ENCODE results near the gene C4BPA.

Gene C4BPA

DNA sequence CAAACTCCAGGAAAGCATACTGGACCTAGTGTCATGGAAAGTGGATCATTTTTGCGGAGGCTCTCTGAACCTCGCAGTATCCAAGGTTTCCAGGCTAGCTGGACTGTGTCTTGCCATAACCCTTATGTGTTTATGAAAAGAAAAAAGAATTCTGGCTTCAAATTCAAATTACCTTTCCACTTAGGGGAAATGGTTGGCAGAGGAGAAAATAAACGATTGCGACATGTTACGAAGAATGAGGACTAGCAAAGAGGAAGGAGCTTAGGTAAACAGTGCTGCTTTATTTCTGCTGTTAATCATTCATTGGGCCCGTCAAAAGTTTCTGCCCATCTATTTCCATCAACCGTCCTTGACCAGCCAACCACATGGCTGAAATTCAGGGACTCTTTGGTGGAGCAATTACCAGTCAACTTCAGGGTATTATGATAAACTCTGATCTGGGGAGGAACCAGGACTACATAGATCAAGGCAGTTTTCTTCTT lies at the start of gene C4BPA:
Gene C4BPA (plus strand): TSS at position 342 of the 482 bp plus-strand sequence. CDS start 8,793 bp downstream, outside the sequence.
- no peak for TF ChIP-seq ZFX (IDR thresholded peaks at IDR 0.05; ENCODE audit: borderline replicate concordance)
- TF ChIP-seq, protein P1, sequence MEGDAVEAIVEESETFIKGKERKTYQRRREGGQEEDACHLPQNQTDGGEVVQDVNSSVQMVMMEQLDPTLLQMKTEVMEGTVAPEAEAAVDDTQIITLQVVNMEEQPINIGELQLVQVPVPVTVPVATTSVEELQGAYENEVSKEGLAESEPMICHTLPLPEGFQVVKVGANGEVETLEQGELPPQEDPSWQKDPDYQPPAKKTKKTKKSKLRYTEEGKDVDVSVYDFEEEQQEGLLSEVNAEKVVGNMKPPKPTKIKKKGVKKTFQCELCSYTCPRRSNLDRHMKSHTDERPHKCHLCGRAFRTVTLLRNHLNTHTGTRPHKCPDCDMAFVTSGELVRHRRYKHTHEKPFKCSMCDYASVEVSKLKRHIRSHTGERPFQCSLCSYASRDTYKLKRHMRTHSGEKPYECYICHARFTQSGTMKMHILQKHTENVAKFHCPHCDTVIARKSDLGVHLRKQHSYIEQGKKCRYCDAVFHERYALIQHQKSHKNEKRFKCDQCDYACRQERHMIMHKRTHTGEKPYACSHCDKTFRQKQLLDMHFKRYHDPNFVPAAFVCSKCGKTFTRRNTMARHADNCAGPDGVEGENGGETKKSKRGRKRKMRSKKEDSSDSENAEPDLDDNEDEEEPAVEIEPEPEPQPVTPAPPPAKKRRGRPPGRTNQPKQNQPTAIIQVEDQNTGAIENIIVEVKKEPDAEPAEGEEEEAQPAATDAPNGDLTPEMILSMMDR (IDR thresholded peaks at IDR 0.05): no peak
- no peak within 1 kb of the TSS for H3K27ac ChIP-seq

DNA sequence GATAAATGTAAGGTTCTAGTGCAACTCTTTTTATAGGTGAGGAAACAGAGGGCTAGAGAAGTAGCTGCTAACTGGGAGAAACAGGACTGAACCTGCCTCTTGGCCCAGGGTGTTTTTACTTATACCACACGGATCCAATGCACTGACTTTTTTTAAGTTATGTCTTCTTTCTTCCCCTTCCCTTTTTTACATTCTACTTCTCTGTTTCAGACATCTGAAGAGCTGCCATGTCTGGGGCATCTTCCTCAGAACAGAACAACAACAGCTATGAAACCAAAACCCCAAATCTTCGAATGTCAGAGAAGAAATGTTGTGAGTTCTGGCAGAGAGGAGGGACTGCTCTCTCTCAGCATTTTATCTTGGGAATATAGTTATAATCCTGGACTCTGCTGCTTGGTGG lies 49.5 kb upstream of the C4BPA start:
- H3K27ac ChIP-seq: no peak overlapping the region
- TF ChIP-seq ZFX (IDR thresholded peaks at IDR 0.05; ENCODE audit: borderline replicate concordance): no peak
- TF ChIP-seq, protein P1 (IDR thresholded peaks at IDR 0.05): no peak

DNA sequence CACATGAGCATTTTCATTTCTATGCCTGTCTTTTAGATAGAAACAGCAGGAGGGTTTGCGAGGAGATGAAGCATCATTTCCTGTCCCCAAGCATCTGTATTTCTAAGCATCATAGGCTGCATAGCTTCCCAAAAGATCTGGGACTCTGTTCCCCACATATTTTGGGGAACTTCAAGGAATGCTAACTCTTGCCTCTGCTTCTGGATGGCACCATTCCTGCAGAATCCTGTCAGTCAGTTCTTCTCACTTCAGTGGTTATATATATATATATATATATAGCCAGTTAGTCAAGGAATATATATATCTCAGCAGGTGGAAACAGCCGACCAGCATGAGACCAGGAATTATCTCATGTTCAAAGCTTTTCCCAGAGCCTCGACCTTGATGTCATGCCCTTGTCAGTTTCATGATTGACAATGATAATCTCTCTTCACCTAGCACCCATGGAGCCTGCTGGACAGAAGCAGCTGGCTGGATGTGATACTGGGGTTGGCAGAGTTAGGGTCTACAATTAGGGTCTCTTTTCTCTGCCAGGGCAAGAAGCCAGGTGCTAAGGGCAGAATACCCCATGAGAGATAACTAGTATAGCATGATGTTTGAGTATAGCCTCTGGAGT lies 48.5 kb upstream of the C4BPA start:
- H3K27ac ChIP-seq: no peak overlapping the region
- TF ChIP-seq ZFX (IDR thresholded peaks at IDR 0.05; ENCODE audit: borderline replicate concordance): no peak
- TF ChIP-seq, protein P1 (IDR thresholded peaks at IDR 0.05): no peak

DNA sequence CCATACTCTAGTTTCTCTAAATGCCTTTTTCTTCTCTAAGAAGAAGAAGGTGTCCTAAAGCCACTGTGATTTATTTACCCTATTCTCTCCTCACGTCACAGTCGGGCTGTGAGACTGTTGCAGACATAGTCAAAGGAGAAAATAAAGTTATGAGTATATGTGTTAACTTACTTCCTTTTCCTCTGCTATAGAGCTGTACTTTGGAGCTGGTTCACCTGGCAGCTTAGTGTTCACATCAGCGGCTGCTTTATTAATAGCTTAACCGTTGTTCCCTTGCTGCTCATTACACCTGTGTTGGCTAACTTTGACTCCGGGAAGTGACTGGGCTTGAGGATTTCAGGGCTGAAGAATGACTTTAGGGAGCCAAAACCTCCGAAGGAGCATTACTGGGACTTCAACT lies 47.4 kb upstream of the C4BPA start:
- TF ChIP-seq, protein P1 (IDR thresholded peaks at IDR 0.05): no peak
- no peak for TF ChIP-seq ZFX (IDR thresholded peaks at IDR 0.05; ENCODE audit: borderline replicate concordance)
- H3K27ac ChIP-seq: no peak overlapping the region

DNA sequence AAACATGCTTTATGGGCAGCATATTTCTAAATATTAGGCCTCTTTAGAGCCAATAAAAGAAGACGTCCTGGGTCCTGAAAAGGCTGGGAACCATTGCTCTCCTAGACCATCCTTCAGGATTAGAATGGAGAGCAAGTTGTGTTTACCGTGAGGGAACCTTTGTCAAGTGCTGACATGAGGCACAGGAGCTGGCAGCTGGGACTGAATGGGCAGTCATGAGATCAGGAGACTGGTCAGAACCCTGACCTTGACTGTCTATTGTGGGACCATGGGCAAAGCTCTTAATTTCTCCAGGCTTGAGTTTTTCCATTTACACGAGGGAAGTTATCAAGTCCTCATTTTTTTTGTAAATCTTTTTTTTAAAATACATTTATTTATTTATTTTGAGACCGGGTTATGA lies 45.8 kb upstream of the C4BPA start:
- H3K27ac ChIP-seq: no peak overlapping the region
- TF ChIP-seq ZFX (IDR thresholded peaks at IDR 0.05; ENCODE audit: borderline replicate concordance): no peak
- TF ChIP-seq, protein P1 (IDR thresholded peaks at IDR 0.05): no peak

DNA sequence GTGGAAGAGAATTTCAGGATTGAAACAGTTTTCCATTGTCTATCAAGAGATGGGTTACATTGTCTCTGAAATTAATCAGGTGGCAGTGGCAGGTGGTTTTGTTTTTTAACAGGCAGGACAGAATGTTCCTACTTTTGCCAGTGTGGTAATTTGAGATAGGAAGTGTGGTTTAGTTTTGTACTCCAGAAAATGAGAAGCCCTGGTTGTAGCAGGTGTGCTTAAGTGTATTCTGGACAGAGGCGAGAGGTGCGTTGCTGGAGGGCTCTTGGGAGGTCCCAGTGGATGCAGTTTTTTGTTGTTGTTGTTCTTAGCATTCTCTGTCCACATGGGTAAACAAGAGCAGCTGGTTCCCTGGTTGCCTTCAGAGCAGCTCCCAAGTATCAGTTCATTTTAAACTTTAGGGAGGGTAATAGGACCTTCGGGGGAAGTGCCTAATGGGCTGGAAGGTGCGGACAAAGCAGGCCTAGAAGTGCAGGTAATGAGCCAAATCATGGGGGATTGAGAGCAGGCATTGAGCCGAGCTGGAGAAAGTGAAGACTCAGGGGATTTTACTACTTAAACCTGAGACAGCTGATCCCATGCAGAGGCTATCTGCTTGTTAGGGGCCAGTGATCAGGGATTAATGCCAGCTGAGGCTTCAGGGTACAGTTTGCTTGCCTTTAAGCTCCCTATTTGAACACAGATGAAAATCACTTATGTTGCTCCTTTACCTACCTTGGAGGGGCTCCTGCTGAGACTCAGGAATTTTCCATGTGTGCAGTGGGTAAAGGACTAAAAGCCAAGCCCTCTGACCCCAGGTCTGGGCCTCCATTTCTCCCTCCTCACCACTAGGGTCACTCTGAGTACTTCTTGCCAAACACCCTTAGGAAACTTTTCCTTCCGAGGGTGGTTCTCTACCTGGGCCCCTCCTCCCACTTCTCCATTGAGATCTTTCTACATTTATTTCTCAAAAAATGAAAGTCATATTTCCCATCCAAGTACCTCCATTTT lies 44.9 kb upstream of the C4BPA start:
- no peak overlapping the region for H3K27ac ChIP-seq
- TF ChIP-seq, protein P1 (IDR thresholded peaks at IDR 0.05): no peak; the same call in 1 of the 2 replicates
- TF ChIP-seq ZFX (IDR thresholded peaks at IDR 0.05; ENCODE audit: borderline replicate concordance): no peak

Measured in 22Rv1 (cell line).